BJ (cell line): Measurements from ENCODE around the gene CCDC69. TPM values are rescaled to one million over a fixed set of nuclear protein-coding genes. Genes with fewer than 3 reads are reported as not detected.

Experiments
- CTCF ChIA-PET: fragments of 350-600 bp; formaldehyde crosslinking; extraction: SDS; loops from one replicate; lab custom pipeline; 2021; ENCODE audit warnings: antibody characterized with exemption, inconsistent platforms; lab: Yijun Ruan, JAX
- POLR2A ChIA-PET: fragments of 300-600 bp; sonication (Branson Sonifier 250); formaldehyde crosslinking; extraction: SDS; loops from one replicate; lab custom pipeline; 2021; ENCODE audit warnings: antibody characterized with exemption; lab: Charles Lee
- DNase-seq: peaks from one replicate; pipeline ENCODE4 v3.0.0-alpha.2; 2011; ENCODE audit warnings: low read depth
- H3K27me3 ChIP-seq: 2 replicates; pipeline ENCODE4 v1.6.0; 2011; ENCODE audit warnings: low read length; ENCODE audit not compliant: control insufficient read depth, insufficient read depth
- H3K36me3 ChIP-seq: 2 replicates; pipeline ENCODE4 v1.5.1; 2011; ENCODE audit warnings: low read length; ENCODE audit not compliant: control insufficient read depth, insufficient read depth
- H3K4me3 ChIP-seq: 2 replicates; pipeline ENCODE4 v1.5.1; 2011; ENCODE audit warnings: low read depth, mild to moderate bottlenecking, control low read depth, low read length
- polyA plus RNA-seq: library from polyadenylated mRNA; depleted of rRNA; stranded (reverse); fragments of >200 nt; gene quantifications from 2 replicates; pipeline ENCODE4 v1.2.3, GENCODE V29; 2011
- TF ChIP-seq, protein P1 (sequence below): IDR thresholded peaks from 2 replicates; pipeline ENCODE4 v1.5.1; 2011; ENCODE audit warnings: low read depth, mild to moderate bottlenecking, control low read depth, inconsistent platforms, low read length, moderate library complexity; ENCODE audit not compliant: insufficient read depth

Gene CCDC69
- polyA plus RNA-seq, 1 experiment = 0.93 TPM

DNA sequence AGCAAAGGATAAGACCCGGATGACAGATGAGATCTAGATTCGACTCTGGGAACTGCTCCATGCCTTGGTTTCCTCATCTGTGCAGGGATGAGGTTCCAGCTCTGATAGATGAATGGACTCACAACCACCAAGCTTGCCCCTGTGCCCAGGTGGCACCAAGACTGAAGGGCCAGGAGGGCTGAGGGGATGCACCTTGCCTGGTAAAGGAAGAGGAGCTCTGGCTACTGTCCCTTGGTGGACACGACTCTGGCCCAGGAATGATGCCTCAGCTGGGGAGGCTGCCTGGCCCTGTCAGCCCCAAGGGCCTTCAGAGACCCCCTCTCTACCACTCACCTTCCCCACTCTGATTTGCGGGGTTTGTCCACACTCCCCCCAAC is 41.4 kb downstream of the CCDC69 start:
- CTCF ChIA-PET = interaction anchor here (0.6 to 3.0 kb wide), 3 partner anchors 18 to 26 kb away, joined by 3 to 11 read pairs (median 3); no protein-coding TSS in a partner anchor
- Histone ChIP-seq H3K36me3 (no peaks in the 10 kb centered on the region), H3K27me3 (peaks cover 3% of the 10 kb centered on the region; the same call in 1 of the 2 replicates), H3K4me3 (no peak overlapping the region)
- DNase-seq = no peak
- POLR2A ChIA-PET = no interaction called here
- TF ChIP-seq, protein P1, sequence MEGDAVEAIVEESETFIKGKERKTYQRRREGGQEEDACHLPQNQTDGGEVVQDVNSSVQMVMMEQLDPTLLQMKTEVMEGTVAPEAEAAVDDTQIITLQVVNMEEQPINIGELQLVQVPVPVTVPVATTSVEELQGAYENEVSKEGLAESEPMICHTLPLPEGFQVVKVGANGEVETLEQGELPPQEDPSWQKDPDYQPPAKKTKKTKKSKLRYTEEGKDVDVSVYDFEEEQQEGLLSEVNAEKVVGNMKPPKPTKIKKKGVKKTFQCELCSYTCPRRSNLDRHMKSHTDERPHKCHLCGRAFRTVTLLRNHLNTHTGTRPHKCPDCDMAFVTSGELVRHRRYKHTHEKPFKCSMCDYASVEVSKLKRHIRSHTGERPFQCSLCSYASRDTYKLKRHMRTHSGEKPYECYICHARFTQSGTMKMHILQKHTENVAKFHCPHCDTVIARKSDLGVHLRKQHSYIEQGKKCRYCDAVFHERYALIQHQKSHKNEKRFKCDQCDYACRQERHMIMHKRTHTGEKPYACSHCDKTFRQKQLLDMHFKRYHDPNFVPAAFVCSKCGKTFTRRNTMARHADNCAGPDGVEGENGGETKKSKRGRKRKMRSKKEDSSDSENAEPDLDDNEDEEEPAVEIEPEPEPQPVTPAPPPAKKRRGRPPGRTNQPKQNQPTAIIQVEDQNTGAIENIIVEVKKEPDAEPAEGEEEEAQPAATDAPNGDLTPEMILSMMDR = no peak

DNA sequence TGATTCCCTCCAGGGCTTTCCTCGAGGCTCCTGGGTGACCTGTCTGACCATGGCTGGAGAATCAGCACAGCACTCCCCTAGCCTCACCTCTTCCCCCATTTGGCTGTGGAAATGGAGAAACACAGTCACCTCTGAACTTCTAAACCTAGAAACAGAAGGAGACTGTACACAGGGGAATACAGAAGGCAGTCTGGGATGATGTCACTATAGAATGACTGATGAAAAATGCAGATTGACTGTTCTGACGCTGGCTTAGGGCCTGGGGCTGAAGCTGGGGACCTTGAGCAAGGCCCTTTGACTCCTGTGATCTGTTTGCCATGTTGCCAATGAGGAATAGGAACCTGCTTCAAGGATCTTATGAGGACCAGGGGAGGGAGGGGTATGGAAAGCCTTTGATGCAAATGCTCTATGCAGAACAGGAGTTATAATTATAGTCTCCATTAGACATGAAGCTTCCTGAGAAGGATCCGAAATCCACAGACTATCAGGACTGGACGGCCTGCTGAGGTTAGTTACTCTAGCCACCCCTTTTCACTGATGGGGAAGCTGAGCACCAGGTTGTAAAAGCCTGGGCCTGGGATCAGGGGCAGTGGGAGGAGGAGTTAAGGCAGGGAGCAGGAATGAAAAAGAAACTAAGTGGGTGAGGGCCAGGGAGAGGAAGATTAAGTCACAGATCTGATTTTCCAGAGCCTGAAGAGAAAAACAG is 41.9 kb downstream of the CCDC69 start:
- H3K36me3 ChIP-seq = no peaks in the 10 kb centered on the region
- DNase-seq = no peak
- POLR2A ChIA-PET = no interaction called here
- peaks cover 5% of the 10 kb centered on the region; the same call in 1 of the 2 replicates for H3K27me3 ChIP-seq
- CTCF ChIA-PET = interaction anchor here (3.0 kb wide), 1 partner anchor 17 kb away, joined by 11 read pairs; no protein-coding TSS in a partner anchor
- TF ChIP-seq, protein P1 = no peak
- no peak overlapping the region for H3K4me3 ChIP-seq

DNA sequence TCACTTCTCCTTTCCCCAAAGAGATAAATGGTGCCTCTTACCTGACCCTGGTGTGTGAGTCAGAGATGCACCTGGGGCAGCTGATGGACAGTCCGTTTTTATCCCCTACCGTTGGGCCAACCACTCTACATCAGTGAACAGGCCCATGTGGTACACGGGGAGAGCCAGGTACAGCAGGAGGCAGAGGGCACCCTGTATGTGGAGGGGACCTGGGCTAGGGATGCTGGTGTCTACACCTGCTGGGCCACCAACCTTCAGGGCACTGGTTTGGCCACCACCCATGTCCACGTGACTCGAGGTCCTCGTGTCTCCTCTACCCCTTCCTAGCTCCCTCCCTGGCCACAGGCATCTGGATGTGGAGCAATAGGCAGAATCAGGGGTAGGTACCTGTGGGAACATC is 43.6 kb downstream of the CCDC69 start:
- TF ChIP-seq, protein P1 = no peak
- Histone ChIP-seq H3K36me3 (no peaks in the 10 kb centered on the region), H3K27me3 (peaks cover 5% of the 10 kb centered on the region; the same call in 1 of the 2 replicates), H3K4me3 (no peak overlapping the region)
- no peak for DNase-seq
- ChIA-PET CTCF (interaction anchor here (0.8 to 1.2 kb wide), 2 partner anchors 14 to 43 kb away, joined by 3 read pairs; no protein-coding TSS in a partner anchor), POLR2A (interaction anchor here (0.6 kb wide), 1 partner anchor 36 kb away, joined by 13 read pairs; no protein-coding TSS in a partner anchor)

DNA sequence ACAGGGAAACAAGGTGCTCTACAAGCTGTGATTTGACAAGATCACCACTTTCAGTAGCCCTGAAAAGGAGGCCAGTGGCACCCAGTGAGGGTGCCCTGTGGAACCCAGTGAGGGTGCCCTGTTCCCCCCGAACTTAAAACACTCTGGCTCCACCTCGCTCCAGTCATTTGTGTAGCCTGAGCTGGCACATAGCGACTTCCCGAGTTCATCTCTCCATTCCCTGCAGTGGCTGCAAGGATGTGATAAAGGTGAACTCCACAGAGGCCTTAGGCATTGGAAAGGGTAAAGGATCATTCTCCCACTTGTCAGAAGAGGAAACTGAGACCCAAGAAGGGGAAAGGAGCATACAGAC is 44.4 kb downstream of the CCDC69 start:
- ChIA-PET POLR2A (no interaction called here), CTCF (interaction anchor here (1.2 kb wide), 1 partner anchor 43 kb away, joined by 3 read pairs; no protein-coding TSS in a partner anchor)
- Histone ChIP-seq H3K4me3 (no peak overlapping the region), H3K36me3 (no peaks in the 10 kb centered on the region), H3K27me3 (peaks cover 5% of the 10 kb centered on the region; the same call in 1 of the 2 replicates)
- TF ChIP-seq, protein P1 = no peak
- no peak for DNase-seq

DNA sequence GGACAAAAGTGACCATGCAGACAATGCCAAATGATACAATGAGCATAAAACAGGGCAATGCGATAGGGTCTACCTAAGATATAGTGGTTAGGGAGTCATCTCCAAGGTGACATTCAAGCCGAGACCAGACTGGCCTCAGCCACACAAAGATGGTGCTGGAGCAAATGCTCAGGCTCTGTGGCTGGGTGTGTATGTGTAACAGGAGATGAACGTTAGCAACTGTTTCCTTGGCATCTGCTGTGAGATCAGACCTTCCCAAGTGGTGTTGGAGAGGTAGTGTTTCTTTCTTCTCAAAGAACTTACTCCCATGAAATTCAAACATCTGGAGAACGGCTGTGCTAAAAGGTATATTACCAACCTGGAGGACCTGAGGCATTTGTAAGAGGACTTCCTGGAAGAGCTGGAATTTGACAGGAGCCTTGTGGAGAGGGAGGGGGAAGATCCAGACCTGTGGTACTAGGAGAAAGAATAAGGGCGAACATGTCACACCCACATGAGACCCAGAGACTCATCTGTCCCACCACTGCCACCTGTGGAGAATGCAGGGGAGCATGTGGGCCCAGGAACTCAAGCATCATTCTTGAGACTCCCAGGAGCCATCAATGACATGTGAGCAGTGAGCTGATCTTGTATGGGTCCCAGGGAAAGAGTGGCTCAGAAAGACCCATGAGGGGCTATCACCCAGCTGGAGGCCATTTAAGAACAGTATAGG is 45.0 kb downstream of the CCDC69 start:
- DNase-seq = no peak
- POLR2A ChIA-PET = no interaction called here
- CTCF ChIA-PET = interaction anchor here (1.9 kb wide), 1 partner anchor 14 kb away, joined by 7 read pairs; no protein-coding TSS in a partner anchor
- Histone ChIP-seq H3K36me3 (no peaks in the 10 kb centered on the region), H3K27me3 (peaks cover 5% of the 10 kb centered on the region; the same call in 1 of the 2 replicates), H3K4me3 (no peak overlapping the region)
- TF ChIP-seq, protein P1 = no peak
